Bronchial epithelial cell (primary cell): ENCODE data around the gene SPAG9. TPM values are rescaled to one million over a fixed set of nuclear protein-coding genes. Genes with fewer than 3 reads are reported as not detected.

Source experiments
- DNase-seq: peaks from one replicate; pipeline ENCODE4 v3.0.0-alpha.2; 2010; ENCODE audit warnings: low read depth
- FAIRE-seq: peaks from 2 replicates; lab custom pipeline; 2011; peaks lifted over from hg19 to GRCh38; lab: Jason Lieb, UNC
- H3K27me3 ChIP-seq: 2 replicates; pipeline ENCODE4 v1.5.1; 2011; ENCODE audit warnings: low read length; ENCODE audit not compliant: control insufficient read depth, insufficient read depth
- H3K36me3 ChIP-seq: 2 replicates; pipeline ENCODE4 v1.5.1; 2011; ENCODE audit warnings: low read length; ENCODE audit not compliant: control insufficient read depth, insufficient read depth
- H3K4me3 ChIP-seq: 2 replicates; pipeline ENCODE4 v1.5.1; 2011; ENCODE audit warnings: mild to moderate bottlenecking, low read depth, low read length, control low read depth
- total RNA-seq: library from RNA; depleted of rRNA; stranded (reverse); fragments of >200 nt; gene quantifications from 2 replicates; pipeline ENCODE4 v1.2.1, GENCODE V29; 2014
- TF ChIP-seq, protein P1 (sequence below): IDR thresholded peaks from 2 replicates; pipeline ENCODE4 v1.5.1; 2011; ENCODE audit warnings: mild to moderate bottlenecking, moderate library complexity, low read length, control low read depth, inconsistent platforms; ENCODE audit not compliant: insufficient read depth, severe bottlenecking

The SPAG9 gene
- total RNA-seq, 1 donor from 2014 or later: 85.0 TPM

DNA sequence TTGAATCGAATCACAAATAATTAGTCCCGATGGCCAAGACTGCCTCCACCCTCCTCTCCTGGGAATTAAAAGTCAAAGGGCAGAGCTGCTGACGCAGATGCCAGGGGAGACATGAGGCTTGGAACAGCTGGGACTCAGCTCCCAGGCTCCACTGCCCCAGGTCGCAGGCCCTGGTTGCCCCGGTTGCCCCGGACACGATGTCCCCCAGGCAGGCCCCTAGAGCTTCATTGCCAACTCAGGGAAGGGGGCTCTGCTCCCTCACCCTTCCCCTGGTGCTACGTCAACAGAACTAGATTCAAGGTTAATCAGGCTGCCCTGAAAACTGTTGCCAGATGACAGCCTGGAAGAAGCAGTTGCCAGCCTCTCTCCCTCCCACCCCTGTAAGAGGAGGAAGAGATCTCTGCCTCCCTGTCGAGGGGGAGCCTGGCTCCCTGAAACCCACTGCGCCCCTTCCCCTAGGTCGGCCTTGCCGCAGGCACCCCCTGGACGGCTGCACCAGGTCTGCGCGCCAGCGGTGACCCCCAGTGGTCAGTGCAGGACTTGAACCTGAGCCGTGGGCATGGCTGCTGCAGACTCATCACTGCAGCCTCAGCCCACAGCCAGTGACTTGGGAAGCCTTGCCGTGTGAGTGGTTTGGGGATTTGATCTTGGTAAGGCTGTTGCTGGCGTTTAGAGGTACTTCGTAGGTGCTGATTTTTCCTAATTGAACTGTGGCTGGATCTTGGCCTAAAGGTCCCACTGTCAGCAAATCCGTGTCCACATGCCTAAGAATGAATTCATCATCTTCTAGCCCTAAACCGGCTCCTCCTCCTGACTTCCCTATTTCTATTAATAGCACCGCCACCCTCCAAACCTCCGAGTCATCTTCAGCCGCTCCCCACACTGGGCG, 170.4 kb downstream of the SPAG9 start:
- Histone ChIP-seq H3K4me3 (no peak overlapping the region), H3K27me3 (no peaks in the 10 kb centered on the region), H3K36me3 (no peaks in the 10 kb centered on the region)
- peak; percentile 50 for FAIRE-seq
- DNase-seq: peak; percentile 92
- TF ChIP-seq, protein P1, sequence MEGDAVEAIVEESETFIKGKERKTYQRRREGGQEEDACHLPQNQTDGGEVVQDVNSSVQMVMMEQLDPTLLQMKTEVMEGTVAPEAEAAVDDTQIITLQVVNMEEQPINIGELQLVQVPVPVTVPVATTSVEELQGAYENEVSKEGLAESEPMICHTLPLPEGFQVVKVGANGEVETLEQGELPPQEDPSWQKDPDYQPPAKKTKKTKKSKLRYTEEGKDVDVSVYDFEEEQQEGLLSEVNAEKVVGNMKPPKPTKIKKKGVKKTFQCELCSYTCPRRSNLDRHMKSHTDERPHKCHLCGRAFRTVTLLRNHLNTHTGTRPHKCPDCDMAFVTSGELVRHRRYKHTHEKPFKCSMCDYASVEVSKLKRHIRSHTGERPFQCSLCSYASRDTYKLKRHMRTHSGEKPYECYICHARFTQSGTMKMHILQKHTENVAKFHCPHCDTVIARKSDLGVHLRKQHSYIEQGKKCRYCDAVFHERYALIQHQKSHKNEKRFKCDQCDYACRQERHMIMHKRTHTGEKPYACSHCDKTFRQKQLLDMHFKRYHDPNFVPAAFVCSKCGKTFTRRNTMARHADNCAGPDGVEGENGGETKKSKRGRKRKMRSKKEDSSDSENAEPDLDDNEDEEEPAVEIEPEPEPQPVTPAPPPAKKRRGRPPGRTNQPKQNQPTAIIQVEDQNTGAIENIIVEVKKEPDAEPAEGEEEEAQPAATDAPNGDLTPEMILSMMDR: peak; percentile 74

DNA sequence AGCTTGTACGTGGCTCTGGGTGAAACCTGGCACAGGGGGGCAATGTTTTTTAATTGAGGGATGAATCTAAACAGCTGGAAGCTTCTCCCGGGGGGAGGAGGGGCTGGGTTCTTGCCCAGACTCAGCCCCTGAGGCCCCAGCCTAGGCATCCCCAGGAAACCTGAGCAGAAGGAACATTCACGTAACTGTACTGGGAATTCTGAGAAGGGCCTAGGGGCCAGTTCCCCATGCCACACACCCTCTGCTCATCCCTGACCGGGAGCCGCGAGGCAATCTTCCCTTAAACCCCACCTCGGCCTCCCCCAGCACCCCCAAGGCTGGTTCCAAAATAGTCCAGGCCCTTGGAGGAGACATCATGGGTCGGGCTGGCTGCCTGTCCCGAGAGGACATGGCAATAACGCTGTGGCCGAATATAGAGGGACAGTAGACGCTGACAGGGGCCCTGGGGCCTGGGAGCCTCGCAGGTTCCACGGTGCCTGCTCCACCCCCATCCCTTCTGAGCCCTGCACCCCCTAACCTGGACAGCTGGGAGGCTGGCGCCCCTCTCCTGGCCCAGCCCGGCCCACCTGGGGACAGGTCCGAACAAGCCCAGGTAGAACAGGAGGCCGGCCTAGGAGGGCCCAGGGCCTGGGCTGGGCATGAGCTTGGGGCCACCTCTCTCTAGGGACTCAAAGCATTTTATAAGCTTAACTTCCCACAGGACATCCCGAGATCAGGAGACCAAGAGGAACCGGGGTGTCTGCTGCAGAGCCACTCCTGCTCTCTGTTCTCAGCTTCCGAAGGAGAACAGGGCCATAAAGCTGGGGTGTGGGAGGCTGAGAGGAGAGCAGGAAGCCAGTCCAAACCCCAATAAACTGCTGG, 171.3 kb downstream of the SPAG9 start:
- TF ChIP-seq, protein P1: no peak
- H3K36me3 ChIP-seq: no peaks in the 10 kb centered on the region
- H3K4me3 ChIP-seq: no peak overlapping the region
- no peak for FAIRE-seq
- no peaks in the 10 kb centered on the region for H3K27me3 ChIP-seq
- DNase-seq: no peak

DNA sequence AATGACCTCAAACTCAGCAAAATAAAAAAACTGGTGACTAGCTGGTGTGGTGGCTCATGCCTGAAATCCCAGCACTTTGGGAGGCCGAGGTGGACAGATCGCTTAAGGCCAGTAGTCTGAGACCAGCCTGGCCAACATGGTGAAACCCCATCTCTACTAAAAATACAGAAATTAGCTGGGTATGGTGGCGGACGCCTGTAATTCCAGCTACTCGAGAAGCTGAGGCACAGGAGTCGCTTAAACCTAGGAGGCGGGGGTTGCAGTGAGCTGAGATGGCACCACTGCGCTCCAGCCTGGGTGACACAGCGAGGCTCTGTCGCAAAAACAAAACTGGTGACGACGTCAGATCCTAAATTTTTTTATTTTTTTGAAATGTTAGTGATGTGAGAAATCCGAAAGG, 172.0 kb downstream of the SPAG9 start:
- Histone ChIP-seq H3K4me3 (no peak overlapping the region), H3K36me3 (no peaks in the 10 kb centered on the region), H3K27me3 (no peaks in the 10 kb centered on the region)
- TF ChIP-seq, protein P1: no peak
- FAIRE-seq (no peak), DNase-seq (no peak)

DNA sequence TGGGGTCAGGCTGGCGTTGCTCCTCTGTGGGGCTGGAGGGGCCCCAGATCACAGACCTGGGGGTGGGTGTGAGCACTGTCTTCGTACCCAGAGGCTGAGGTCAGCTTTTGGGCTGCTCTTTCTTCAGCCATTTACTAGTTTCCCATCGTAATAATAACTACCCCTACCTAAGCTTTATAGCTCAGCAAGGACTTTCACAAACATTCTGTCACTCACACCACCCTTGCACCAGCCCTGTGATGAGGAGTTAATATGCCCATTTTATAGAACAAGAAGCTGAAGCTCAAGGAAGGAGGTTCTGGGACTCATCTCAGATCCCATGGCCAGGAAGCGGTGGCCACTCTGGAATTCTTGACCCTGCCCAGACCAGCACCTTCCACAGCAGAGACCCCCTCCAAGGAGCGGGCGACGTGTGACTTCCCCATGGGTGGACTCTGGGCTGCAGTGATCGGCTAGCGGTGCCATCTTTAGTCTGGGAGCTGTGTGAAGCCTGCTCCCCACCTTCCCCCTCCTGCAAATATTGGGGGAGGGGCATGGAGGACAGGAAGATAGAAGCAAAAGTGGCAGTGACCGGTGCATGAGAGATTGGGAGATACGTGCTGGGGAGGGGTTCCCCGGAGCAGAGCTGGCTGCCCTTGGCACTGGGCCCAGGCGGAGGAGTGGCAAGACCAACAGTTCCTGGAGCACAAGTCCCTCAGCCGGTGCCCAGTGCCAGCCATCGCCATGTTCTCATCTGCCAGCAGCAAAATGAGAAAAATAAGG, 172.7 kb downstream of the SPAG9 start:
- DNase-seq (peak; percentile 30), FAIRE-seq (no peak)
- no peak overlapping the region for H3K4me3 ChIP-seq
- TF ChIP-seq, protein P1: no peak
- H3K36me3 ChIP-seq: no peaks in the 10 kb centered on the region
- H3K27me3 ChIP-seq: no peaks in the 10 kb centered on the region

DNA sequence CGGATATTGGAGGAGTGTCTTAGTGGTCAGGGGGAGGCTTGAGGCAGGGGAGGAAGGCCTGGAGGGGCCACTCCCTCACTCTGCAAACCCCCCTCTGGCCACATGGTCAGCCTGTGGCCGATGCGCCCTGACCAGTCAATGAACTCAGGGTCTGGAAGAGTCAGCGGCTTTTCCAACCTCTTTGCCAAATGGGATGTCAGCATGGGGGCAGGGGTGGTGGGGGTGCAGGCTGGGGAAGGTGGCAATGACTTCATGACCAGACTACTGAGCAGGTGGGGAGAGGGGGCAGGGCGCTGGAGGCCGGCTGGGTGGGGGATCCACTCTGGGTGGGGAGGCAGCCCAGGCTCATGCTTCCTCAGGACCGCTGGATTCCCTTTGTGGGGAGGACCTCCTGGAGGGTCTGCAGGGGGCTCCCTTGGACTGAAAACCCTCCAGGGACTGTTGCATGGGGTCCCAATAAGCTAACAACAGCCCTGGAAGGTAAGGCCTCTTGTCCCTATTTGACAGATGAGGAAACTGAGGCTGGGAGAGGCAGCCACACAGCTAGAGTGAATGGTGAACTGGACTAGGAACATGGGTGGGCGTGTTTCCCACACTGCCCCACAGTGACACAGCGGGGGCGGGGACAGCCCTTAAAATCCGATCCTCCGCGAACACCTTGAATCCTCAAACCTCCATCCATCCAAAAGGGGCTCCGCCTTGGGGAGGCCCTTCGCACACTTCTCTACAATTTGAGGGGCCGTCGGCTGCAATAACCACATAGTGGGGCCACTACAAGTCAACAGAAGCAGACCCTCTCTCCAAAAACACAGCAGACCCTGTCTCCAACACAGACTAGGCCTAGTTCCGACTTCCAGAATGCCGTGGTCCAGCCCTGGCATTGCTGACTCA, 173.5 kb downstream of the SPAG9 start:
- no peak for FAIRE-seq
- H3K27me3 ChIP-seq: no peaks in the 10 kb centered on the region
- H3K4me3 ChIP-seq: no peak overlapping the region
- TF ChIP-seq, protein P1: no peak
- no peak for DNase-seq
- no peaks in the 10 kb centered on the region for H3K36me3 ChIP-seq
